ENCODE results near the gene ATP9B. TPM values are rescaled to one million over a fixed set of nuclear protein-coding genes. Genes with fewer than 3 reads are reported as not detected.

ATP9B gene
- total RNA-seq, 1 experiment from 2014 or later = 20.9 TPM

DNA sequence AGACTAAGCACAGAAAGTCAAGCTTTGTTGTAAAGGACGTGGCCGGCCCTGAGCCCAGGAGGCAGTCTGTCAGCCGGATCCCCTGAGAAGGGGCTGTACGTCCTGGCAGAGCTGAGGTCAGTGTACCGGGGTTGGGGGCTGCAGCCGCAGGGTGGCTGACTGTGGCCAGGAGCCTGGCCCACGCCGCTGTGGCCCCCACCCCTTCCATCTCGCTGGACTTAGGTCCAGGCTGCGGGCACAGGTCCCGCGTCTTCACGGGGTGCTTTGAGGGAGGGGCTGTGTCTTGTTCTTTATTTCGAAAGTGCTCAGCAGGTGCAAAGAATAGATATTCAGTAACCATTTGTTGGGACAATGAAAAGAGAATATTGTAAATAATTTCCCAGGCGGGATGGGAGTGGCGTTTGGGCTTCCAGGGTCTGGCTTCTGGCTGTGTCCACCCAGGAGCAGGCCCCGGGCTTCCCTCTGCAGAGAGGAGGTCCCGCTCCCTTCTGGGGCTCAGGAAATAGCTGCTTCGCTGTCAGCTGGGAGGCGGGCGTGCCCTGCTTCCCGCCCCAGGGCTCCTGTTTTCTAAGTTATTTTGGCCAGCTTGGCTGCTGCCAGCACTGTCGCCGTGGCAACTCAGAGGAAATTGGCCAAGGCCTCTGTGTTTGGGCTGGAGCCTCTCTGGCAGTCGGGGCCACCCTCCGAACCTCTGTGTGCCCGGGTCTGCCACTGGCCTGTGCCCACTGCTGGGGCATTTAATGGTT, 334.0 kb downstream of the ATP9B start:
- Histone ChIP-seq H3K9ac (ENCODE audit: extremely low read depth, insufficient read length, low read length) (no peak overlapping the region), H2AK5ac (ENCODE audit: insufficient read length, low read length) (no peak overlapping the region), H3K4me1 (ENCODE audit: insufficient read depth, low read length) (no peaks in the 10 kb centered on the region), H3K27ac (ENCODE audit: insufficient read length, low read depth, low read length) (no peak overlapping the region), H3K79me1 (ENCODE audit: insufficient read depth, low read depth, low read length, poor library complexity, severe bottlenecking) (no peaks in the 10 kb centered on the region), H3K56ac (ENCODE audit: insufficient read length, low read depth, low read length) (no peak overlapping the region), H3K9me3 (ENCODE audit: control insufficient read depth, low read depth, low read length) (no peaks in the 10 kb centered on the region), H3K27me3 (ENCODE audit: insufficient read depth, low read length) (peaks cover 16% of the 10 kb centered on the region), H4K5ac (ENCODE audit: insufficient read length, low read depth, low read length) (no peak overlapping the region), H3K18ac (ENCODE audit: insufficient read length, low read depth, low read length) (no peak overlapping the region), H3K4me2 (ENCODE audit: insufficient read depth, insufficient read length, low read length) (no peak overlapping the region), H2BK12ac (ENCODE audit: insufficient read length, low read depth, low read length) (no peak overlapping the region), H2BK20ac (ENCODE audit: low read depth, low read length, poor library complexity, severe bottlenecking) (no peak overlapping the region), H2BK15ac (ENCODE audit: low read depth, low read length) (no peak overlapping the region), H4K8ac (replicated peaks; ENCODE audit: insufficient read length, low read depth, low read length) (no peak overlapping the region), H3K23ac (ENCODE audit: insufficient read length, low read depth, low read length) (no peak overlapping the region), H2BK120ac (ENCODE audit: low read depth, low read length, poor library complexity, severe bottlenecking) (no peak overlapping the region), H3K23me2 (ENCODE audit: insufficient read length, low read depth, low read length, poor library complexity, severe bottlenecking) (peaks cover 5% of the 10 kb centered on the region), H3K79me2 (ENCODE audit: insufficient read depth, low read length) (no peaks in the 10 kb centered on the region), H2AFZ (ENCODE audit: low read length) (no peak overlapping the region), H2BK5ac (ENCODE audit: insufficient read length, low read length) (no peak overlapping the region), H4K91ac (ENCODE audit: insufficient read length, low read depth, low read length) (no peak overlapping the region), H4K20me1 (ENCODE audit: control insufficient read depth, insufficient read depth, insufficient read length) (no peaks in the 10 kb centered on the region), H3K14ac (ENCODE audit: insufficient read depth, low read length) (no peak overlapping the region; the same call in 1 of the 2 replicates), H3K4ac (ENCODE audit: low read depth, low read length) (no peak overlapping the region), H3T11ph (ENCODE audit: low read length) (no peak overlapping the region)
- DNase-seq = no peak
- TF ChIP-seq, protein P1, sequence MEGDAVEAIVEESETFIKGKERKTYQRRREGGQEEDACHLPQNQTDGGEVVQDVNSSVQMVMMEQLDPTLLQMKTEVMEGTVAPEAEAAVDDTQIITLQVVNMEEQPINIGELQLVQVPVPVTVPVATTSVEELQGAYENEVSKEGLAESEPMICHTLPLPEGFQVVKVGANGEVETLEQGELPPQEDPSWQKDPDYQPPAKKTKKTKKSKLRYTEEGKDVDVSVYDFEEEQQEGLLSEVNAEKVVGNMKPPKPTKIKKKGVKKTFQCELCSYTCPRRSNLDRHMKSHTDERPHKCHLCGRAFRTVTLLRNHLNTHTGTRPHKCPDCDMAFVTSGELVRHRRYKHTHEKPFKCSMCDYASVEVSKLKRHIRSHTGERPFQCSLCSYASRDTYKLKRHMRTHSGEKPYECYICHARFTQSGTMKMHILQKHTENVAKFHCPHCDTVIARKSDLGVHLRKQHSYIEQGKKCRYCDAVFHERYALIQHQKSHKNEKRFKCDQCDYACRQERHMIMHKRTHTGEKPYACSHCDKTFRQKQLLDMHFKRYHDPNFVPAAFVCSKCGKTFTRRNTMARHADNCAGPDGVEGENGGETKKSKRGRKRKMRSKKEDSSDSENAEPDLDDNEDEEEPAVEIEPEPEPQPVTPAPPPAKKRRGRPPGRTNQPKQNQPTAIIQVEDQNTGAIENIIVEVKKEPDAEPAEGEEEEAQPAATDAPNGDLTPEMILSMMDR (conservative IDR thresholded peaks at IDR 0.05) = no peak
- H3K36me3 Mint-ChIP-seq (ENCODE audit: insufficient read depth in 1 of 3, low read depth in 3 of 3) = no peaks in the 10 kb centered on the region
- peaks cover 4 to 27% of the 10 kb centered on the region in 2 experiments; a peak in 3 of 4 replicates for H3K4me1 Mint-ChIP-seq
- peaks cover 27% of the 10 kb centered on the region for H3K27me3 Mint-ChIP-seq (ENCODE audit: low read depth)
- H3K27ac Mint-ChIP-seq = peak overlapping the region in 1 of 3 experiments; percentile 76; a peak in 1 of 7 replicates
- no peak overlapping the region for H3K4me3 Mint-ChIP-seq
- no peaks in the 10 kb centered on the region; a peak in 1 of 5 replicates for H3K9me3 Mint-ChIP-seq
- WGBS (ENCODE audit: extremely low coverage, insufficient read length, low lambda C conversion rate) = no CpG with 5 or more reads among the region's 27 CpGs
